GM23248 (cell line): Measurements from ENCODE around the gene MTHFR. TPM values are rescaled to one million over a fixed set of nuclear protein-coding genes. Genes with fewer than 3 reads are reported as not detected.

ENCODE experiments used
- DNase-seq: peaks from one replicate; pipeline ENCODE4 v3.0.0-alpha.2; 2015
- H2AFZ ChIP-seq: fragments of 200-600 bp; sonication (generic); 2 replicates; pipeline ENCODE4 v1.6.1; 2016; ENCODE audit warnings: antibody characterized with exemption
- H3F3A ChIP-seq: fragments of 200-600 bp; sonication (generic); 2 replicates; pipeline ENCODE4 v1.6.1; 2016; ENCODE audit warnings: mild to moderate bottlenecking, antibody characterized with exemption, mixed run types; ENCODE audit not compliant: insufficient read depth
- H3K27ac ChIP-seq: fragments of 200-600 bp; sonication (generic); 2 replicates; pipeline ENCODE4 v1.5.1; 2016; ENCODE audit warnings: mild to moderate bottlenecking
- H3K27me3 ChIP-seq: fragments of 200-600 bp; sonication (generic); replicated peaks from 2 replicates; pipeline ENCODE4 v1.6.1; 2016; ENCODE audit warnings: mild to moderate bottlenecking; ENCODE audit not compliant: insufficient read depth
- H3K36me3 ChIP-seq: fragments of 200-600 bp; sonication (generic); 2 replicates; pipeline ENCODE4 v1.6.1; 2016; ENCODE audit warnings: low read depth, mild to moderate bottlenecking
- H3K4me1 ChIP-seq: fragments of 200-600 bp; sonication (generic); 2 replicates; pipeline ENCODE4 v1.6.1; 2016; ENCODE audit warnings: mild to moderate bottlenecking; ENCODE audit not compliant: insufficient read depth
- H3K4me2 ChIP-seq: fragments of 200-600 bp; sonication (generic); one replicate; pipeline ENCODE4 v1.6.1; 2016; ENCODE audit warnings: mild to moderate bottlenecking; ENCODE audit not compliant: unreplicated experiment
- H3K4me3 ChIP-seq: fragments of 200-600 bp; sonication (generic); 2 replicates; pipeline ENCODE4 v1.5.1; 2016; ENCODE audit warnings: mild to moderate bottlenecking
- H3K79me2 ChIP-seq: fragments of 200-600 bp; sonication (generic); 2 replicates; pipeline ENCODE4 v1.6.1; 2016; ENCODE audit warnings: mild to moderate bottlenecking; ENCODE audit not compliant: insufficient read depth
- H3K9ac ChIP-seq: fragments of 200-600 bp; sonication (generic); 2 replicates; pipeline ENCODE4 v1.6.1; 2016; ENCODE audit warnings: mild to moderate bottlenecking
- H3K9me2 ChIP-seq: fragments of 200-600 bp; sonication (generic); 2 replicates; pipeline ENCODE4 v1.6.1; 2016; ENCODE audit warnings: mixed run types, mild to moderate bottlenecking, moderate library complexity; ENCODE audit not compliant: insufficient read depth
- H3K9me3 ChIP-seq: fragments of 200-600 bp; sonication (generic); one replicate; pipeline ENCODE4 v1.6.1; 2017; ENCODE audit warnings: low read depth
- H4K20me1 ChIP-seq: fragments of 200-600 bp; sonication (generic); 2 replicates; pipeline ENCODE4 v1.6.0; 2016; ENCODE audit not compliant: insufficient read depth
- EZH2 ChIP-seq: fragments of 200-600 bp; sonication (generic); IDR thresholded peaks from 2 replicates; pipeline ENCODE4 v1.6.1; 2018; ENCODE audit warnings: antibody characterized with exemption, mild to moderate bottlenecking; ENCODE audit not compliant: insufficient read depth, poor library complexity, severe bottlenecking
- EZH2phosphoT487 ChIP-seq: fragments of 200-600 bp; sonication (generic); IDR thresholded peaks from 2 replicates; pipeline ENCODE4 v1.6.1; 2018; ENCODE audit warnings: antibody characterized with exemption, moderate library complexity, mild to moderate bottlenecking, low read depth; ENCODE audit not compliant: insufficient read depth
- WGBS, 2 experiments: methylation state at CpG; one replicate each; pipeline ENCODE4 v1.1.6; 2015 to 2017; ENCODE audit warnings: low lambda C conversion rate in 2 of 2, low coverage in 1 of 2; ENCODE audit errors: missing lambda C conversion rate in 2 of 2; 5-methylcytosine and 5-hydroxymethylcytosine counted together
- in situ Hi-C: fragments of 300-500 bp; cut with MboI; formaldehyde crosslinking; loops from 2 replicates; pipeline ENCODE4 v1.15.0; 2020
- polyA plus RNA-seq: library from polyadenylated mRNA; unstranded; fragments of >200 nt; fragmentation: Nextera tagmentation; extraction: Ambion mirVana; gene quantifications from 2 replicates; pipeline ENCODE4 v1.2.1, GENCODE V29; 2016
- total RNA-seq: library from RNA; depleted of rRNA; stranded (reverse); fragments of >200 nt; shearing (Covaris generic); gene quantifications from 2 replicates; pipeline ENCODE4 v1.2.3, GENCODE V29; 2014

Gene MTHFR
- total and polyA plus RNA-seq, 2 experiments from 2014 or later: 5.1 to 16.1 TPM

- Histone ChIP-seq H2AFZ (no peak overlapping the region), H3K9ac (no peak overlapping the region), H3K79me2 (no peaks in the 10 kb centered on the region), H3K36me3 (no peaks in the 10 kb centered on the region), H3K4me3 (no peak overlapping the region), H3F3A (no peaks in the 10 kb centered on the region), H3K27ac (no peak overlapping the region), H3K4me1 (no peaks in the 10 kb centered on the region; the same call in 1 of the 2 replicates), H4K20me1 (no peaks in the 10 kb centered on the region), H3K4me2 (no peak overlapping the region), H3K27me3 (no peaks in the 10 kb centered on the region), H3K9me3 (no peaks in the 10 kb centered on the region), H3K9me2 (no peaks in the 10 kb centered on the region)
- WGBS, 2 experiments: 72 to 79% methylated on average over 12 of the region's 12 CpGs
- no peak for TF ChIP-seq EZH2
- DNase-seq: peak; percentile 27
- in situ Hi-C loops: no loop called here
These were observed 24.5 kb downstream of the MTHFR start for GRCh38 chr1:11781297-11781696.

GRCh38 chr1:11780380-11781147 is 25.2 kb downstream of the MTHFR start:
- Histone ChIP-seq H3K27ac (no peak overlapping the region), H3K9me2 (no peaks in the 10 kb centered on the region), H3K4me1 (no peaks in the 10 kb centered on the region; the same call in 1 of the 2 replicates), H3K4me3 (no peak overlapping the region), H3K9ac (no peak overlapping the region), H3K36me3 (no peaks in the 10 kb centered on the region), H3K9me3 (no peaks in the 10 kb centered on the region), H2AFZ (no peak overlapping the region), H3K27me3 (no peaks in the 10 kb centered on the region), H4K20me1 (no peaks in the 10 kb centered on the region), H3K4me2 (no peak overlapping the region), H3K79me2 (no peaks in the 10 kb centered on the region), H3F3A (no peaks in the 10 kb centered on the region)
- DNase-seq: no peak
- TF ChIP-seq EZH2 (no peak), EZH2phosphoT487 (no peak)
- in situ Hi-C loops: no loop called here
- 68 to 74% methylated on average over 9 of the region's 10 CpGs for WGBS, 2 experiments

GRCh38 chr1:11779715-11780379 is 25.9 kb downstream of the MTHFR start:
- Histone ChIP-seq H3K4me3 (no peak overlapping the region), H3K36me3 (no peaks in the 10 kb centered on the region), H3K9ac (no peak overlapping the region), H3K9me2 (no peaks in the 10 kb centered on the region), H3K27ac (no peak overlapping the region), H3K79me2 (no peaks in the 10 kb centered on the region), H3F3A (no peaks in the 10 kb centered on the region), H3K4me2 (no peak overlapping the region), H3K4me1 (no peaks in the 10 kb centered on the region; the same call in 1 of the 2 replicates), H2AFZ (no peak overlapping the region), H3K9me3 (no peaks in the 10 kb centered on the region), H3K27me3 (no peaks in the 10 kb centered on the region), H4K20me1 (no peaks in the 10 kb centered on the region)
- WGBS, 2 experiments: 76 to 77% methylated on average over 12 to 13 of the region's 13 CpGs
- no peak for TF ChIP-seq EZH2phosphoT487
- TF ChIP-seq EZH2: no peak
- no peak for DNase-seq
- in situ Hi-C loops: no loop called here

- WGBS, 2 experiments: 79 to 80% methylated on average over 14 to 15 of the region's 15 CpGs
- Histone ChIP-seq H3K4me3 (no peak overlapping the region), H3F3A (no peaks in the 10 kb centered on the region), H3K79me2 (no peaks in the 10 kb centered on the region), H3K27ac (no peak overlapping the region), H3K4me1 (no peaks in the 10 kb centered on the region), H3K9me3 (no peaks in the 10 kb centered on the region), H4K20me1 (no peaks in the 10 kb centered on the region), H3K9ac (no peak overlapping the region), H3K36me3 (no peaks in the 10 kb centered on the region), H3K27me3 (no peaks in the 10 kb centered on the region), H3K9me2 (no peaks in the 10 kb centered on the region), H3K4me2 (no peak overlapping the region), H2AFZ (no peak overlapping the region)
- DNase-seq: no peak
- TF ChIP-seq EZH2phosphoT487: no peak
- TF ChIP-seq EZH2: no peak
- in situ Hi-C loops: no loop called here
These were observed 26.7 kb downstream of the MTHFR start for GRCh38 chr1:11778844-11779623.
